Fibroblast of lung (primary cell): ENCODE data around the gene RBM20.

Experiments used
- CTCF ChIP-seq, 2 donors: IDR thresholded peaks in 1 of 2; conservative IDR thresholded peaks in 1 of 2; 1 replicate in 1 of 2; 2 replicates in 1 of 2; pipeline ENCODE4 v1.5.1; 2011 to 2012; ENCODE audit warnings: low read length in 2 of 2, control low read depth in 1 of 2, inconsistent platforms in 1 of 2, low read depth in 1 of 2, mild to moderate bottlenecking in 1 of 2
- EZH2 ChIP-seq: IDR thresholded peaks from 2 replicates; pipeline ENCODE4 v1.5.1; 2012; ENCODE audit warnings: low read length, control low read depth, mild to moderate bottlenecking; ENCODE audit errors: missing control alignments

GRCh38 chr10:110613996-110614495 is 30.1 kb upstream of the RBM20 start:
- TF ChIP-seq CTCF (conservative IDR thresholded peaks at IDR 0.05 in 1 of 2, IDR thresholded peaks at IDR 0.05 in 1 of 2; ENCODE audit: low read depth in 1 of 2, low read length in 2 of 2): no peak
- no peak for TF ChIP-seq EZH2
